ENCODE measurements around the gene AGBL5.
"Not testable (repeated sequence)": the region's sequence is repeated elsewhere in the genome, so short reads cannot be mapped to it uniquely, and the experiment has no call there.

AGBL5 gene

DNA sequence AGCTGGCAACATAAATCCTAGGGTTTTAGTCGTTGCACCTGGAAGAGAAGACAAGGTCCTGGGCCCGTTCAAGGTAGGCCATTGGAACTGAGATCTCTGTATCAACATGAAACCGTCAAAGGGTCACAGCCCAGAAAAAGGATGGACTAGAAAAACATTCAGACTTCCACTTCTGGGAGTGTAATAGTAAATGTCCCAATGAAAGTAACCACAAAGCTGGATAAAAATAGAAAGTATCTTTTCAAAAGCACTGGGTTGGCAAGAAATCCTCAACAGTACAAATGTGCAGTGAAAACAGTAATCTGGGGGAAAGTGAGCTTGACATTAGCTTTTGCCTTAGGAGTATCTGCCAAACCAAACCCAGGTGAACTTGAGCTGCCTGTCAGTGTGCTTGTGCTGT lies 54.5 kb downstream of the AGBL5 start:
- TF ChIP-seq, protein P1, sequence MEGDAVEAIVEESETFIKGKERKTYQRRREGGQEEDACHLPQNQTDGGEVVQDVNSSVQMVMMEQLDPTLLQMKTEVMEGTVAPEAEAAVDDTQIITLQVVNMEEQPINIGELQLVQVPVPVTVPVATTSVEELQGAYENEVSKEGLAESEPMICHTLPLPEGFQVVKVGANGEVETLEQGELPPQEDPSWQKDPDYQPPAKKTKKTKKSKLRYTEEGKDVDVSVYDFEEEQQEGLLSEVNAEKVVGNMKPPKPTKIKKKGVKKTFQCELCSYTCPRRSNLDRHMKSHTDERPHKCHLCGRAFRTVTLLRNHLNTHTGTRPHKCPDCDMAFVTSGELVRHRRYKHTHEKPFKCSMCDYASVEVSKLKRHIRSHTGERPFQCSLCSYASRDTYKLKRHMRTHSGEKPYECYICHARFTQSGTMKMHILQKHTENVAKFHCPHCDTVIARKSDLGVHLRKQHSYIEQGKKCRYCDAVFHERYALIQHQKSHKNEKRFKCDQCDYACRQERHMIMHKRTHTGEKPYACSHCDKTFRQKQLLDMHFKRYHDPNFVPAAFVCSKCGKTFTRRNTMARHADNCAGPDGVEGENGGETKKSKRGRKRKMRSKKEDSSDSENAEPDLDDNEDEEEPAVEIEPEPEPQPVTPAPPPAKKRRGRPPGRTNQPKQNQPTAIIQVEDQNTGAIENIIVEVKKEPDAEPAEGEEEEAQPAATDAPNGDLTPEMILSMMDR (IDR thresholded peaks at IDR 0.05; ENCODE audit: low read depth, low read length, missing control alignments) = no peak
- no peak for DNase-seq (ENCODE audit: low read depth)
- H3K4me3 ChIP-seq (ENCODE audit: low read depth, low read length) = no peak overlapping the region

DNA sequence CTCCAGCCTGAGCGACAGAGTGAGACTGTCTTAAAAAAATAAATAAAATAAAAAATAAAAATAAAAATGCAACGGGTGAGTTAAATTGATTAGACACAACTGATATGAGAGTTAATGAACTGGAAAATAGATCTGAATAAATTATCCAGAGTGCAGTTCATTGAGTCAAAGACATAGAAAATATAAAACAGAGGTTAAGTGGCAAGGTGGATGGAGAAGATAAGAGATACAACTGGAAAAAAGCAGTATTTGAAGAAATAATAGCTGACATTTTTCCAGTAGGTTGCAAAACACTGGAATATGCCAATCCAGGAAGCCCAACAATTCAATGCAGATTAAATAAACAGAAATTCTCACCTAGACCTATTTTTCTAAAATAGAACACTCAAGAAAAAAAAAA lies 56.8 kb downstream of the AGBL5 start:
- TF ChIP-seq, protein P1 (IDR thresholded peaks at IDR 0.05; ENCODE audit: low read depth, low read length, missing control alignments) = no peak
- H3K4me3 ChIP-seq (ENCODE audit: low read depth, low read length) = no peak overlapping the region
- DNase-seq (ENCODE audit: low read depth) = no peak

DNA sequence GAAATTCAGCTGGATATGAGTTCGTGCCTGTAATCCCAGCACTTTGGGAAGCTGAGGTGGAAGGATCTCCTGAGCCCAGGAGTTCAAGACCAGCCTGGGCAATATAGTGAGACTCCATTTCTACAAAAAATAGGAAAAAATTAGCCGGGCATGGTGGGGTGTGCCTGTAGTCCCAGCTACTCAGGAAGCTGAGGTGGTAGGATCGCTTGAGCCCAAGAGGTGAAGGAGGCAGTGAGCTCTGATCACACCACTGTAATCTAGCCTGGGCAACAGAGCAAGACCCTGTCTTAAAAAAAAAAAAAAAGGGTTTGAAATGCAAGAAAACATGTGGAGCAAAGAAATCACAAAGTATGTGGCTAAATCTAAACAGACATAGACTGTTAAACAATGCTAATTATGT lies 57.6 kb downstream of the AGBL5 start:
- H3K4me3 ChIP-seq (ENCODE audit: low read depth, low read length) = no peak overlapping the region
- TF ChIP-seq, protein P1 (IDR thresholded peaks at IDR 0.05; ENCODE audit: low read depth, low read length, missing control alignments) = no peak
- no peak for DNase-seq (ENCODE audit: low read depth)

DNA sequence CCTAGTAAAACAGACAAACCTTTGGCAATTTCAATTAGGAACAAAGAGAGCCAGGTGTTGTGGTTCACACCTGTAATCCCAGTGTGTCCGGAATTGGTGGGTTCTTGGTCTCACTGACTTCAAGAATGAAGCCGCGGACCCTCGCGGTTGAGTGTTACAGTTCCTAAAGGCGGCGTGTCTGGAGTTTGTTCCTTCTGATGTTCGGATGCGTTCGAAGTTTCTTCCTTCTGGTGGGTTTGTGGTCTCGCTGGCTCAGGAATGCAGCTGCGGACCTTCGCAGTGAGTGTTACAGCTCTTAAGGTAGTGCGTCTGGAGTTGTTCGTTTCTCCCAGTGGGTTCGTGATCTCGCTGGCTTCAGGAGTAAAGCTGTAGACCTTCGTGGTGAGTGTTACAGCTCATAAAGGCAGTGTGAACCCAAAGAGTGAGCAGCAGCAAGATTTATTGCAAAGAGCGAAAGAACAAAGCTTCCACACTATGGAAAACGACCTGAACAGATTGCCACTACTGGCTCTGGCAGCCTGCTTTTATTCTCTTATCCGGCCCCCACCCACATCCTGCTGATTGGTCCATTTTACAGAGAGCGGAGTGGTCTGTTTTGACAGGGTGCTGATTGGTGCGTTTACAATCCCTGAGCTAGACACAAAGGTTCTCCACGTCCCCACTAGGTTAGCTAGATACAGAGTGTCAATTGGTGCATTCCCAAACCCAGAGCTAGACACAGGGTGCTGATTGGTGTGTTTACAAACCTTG lies 59.3 kb downstream of the AGBL5 start:
- not testable (repeated sequence) for DNase-seq (ENCODE audit: low read depth); H3K4me3 ChIP-seq (ENCODE audit: low read depth, low read length)

DNA sequence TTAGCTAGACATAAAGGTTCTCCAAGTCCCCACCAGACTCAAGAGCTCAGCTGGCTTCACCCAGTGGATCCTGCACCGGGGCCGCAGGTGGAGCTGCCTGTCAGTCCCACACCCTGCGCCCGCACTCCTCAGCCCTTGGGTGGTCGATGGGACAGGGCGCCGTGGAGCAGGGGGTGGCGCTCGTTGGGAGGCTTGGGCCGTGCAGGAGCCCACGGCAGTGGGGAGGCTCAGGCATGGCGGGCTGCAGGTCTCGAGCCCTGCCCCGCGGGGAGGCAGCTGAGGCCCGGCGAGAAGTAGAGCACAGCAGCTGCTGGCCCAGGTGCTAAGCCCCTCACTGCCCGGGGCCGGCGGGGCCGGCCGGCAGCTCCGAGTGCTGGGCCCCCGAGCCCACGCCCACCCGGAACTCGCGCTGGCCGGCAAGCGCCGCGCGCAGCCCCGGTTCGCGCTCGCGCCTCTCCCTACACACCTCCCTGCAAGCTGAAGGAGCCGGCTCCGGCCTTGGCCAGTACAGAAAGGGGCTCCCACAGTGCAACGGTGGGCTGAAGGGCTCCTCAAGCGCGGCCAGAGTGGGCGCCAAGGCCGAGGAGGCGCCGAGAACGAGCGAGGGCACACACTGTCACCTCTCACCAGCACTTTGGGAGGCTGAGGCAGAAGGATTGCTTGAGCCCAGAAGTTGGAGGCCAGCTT lies 60.1 kb downstream of the AGBL5 start:
- not testable (repeated sequence) for DNase-seq (ENCODE audit: low read depth); H3K4me3 ChIP-seq (ENCODE audit: low read depth, low read length)

DNA sequence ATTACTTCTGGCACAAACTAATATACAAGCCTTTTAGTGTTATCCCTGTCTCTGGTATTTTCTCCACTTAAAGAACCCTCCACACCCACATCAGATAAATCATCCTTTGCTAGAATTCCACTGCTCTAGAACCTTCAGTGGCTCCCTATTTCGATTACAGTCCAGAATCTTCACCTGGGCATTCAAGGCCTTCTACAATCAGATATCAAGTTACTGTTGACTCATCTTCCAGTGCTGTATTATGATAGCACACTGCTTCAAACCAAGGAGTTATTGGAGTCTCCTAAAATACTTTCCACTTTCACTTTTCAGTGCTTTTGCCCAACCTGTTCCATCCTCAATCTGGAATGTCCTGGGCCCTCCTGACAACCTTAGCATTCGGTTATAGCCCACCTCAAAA lies 64.1 kb downstream of the AGBL5 start:
- DNase-seq (ENCODE audit: low read depth) = no peak
- TF ChIP-seq, protein P1 (IDR thresholded peaks at IDR 0.05; ENCODE audit: low read depth, low read length, missing control alignments) = no peak
- no peak overlapping the region for H3K4me3 ChIP-seq (ENCODE audit: low read depth, low read length)

DNA sequence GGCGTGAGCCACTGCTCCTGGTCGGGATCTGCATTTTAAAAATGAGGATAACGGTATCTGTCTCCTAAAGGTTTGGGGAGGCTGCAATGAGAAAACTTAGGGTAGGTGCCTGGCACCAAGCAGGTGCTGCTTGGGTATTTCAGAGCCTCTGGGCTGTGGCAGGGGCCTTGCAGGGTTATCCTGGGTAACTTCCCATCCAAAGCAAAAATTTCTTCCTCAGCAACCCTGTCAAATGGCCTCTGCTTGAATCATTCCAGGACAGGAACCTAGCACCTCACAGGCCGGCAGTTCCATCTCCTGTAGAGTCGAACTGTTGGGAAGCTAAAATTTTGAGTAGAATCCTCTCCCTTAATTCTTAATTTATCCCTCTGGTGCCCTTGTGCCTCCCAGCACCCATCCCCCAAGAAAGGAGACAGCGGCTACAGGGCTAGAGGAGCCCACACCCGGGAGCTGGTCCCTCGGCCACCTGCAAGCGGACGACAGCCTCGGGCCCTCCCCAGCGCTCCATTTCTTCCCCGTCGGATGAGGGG lies 66.6 kb downstream of the AGBL5 start:
- no peak for DNase-seq (ENCODE audit: low read depth)
- TF ChIP-seq, protein P1 (IDR thresholded peaks at IDR 0.05; ENCODE audit: low read depth, low read length, missing control alignments) = no peak
- H3K4me3 ChIP-seq (ENCODE audit: low read depth, low read length) = peak overlapping the region; percentile 40; the same call in 1 of the 2 replicates
